Osteoblast (primary cell): ENCODE measurements around the gene SLC6A16. TPM values are rescaled to one million over a fixed set of nuclear protein-coding genes. Genes with fewer than 3 reads are reported as not detected.
A peak's percentile ranks its signal among the peaks of the same experiment; 100 is the strongest.

ENCODE experiments used
- DNase-seq: peaks from one replicate; pipeline ENCODE4 v3.0.0; 2011; ENCODE audit warnings: low spot score, mixed read lengths; ENCODE audit not compliant: insufficient read length; ENCODE audit errors: missing footprints
- H2AFZ ChIP-seq: 2 replicates; pipeline ENCODE4 v1.6.0; 2011; ENCODE audit warnings: mild to moderate bottlenecking, low read length
- H3K27ac ChIP-seq: 2 replicates; pipeline ENCODE4 v1.5.1; 2011; ENCODE audit warnings: mild to moderate bottlenecking, low read depth, low read length, moderate library complexity
- H3K27me3 ChIP-seq: 2 replicates; pipeline ENCODE4 v1.6.0; 2012; ENCODE audit warnings: mild to moderate bottlenecking, control low read depth, inconsistent platforms, low read length, moderate library complexity; ENCODE audit not compliant: insufficient read depth
- H3K36me3 ChIP-seq: 2 replicates; pipeline ENCODE4 v1.5.1; 2011; ENCODE audit warnings: mild to moderate bottlenecking, low read length, control low read depth, moderate library complexity; ENCODE audit not compliant: insufficient read depth
- H3K4me1 ChIP-seq: 2 replicates; pipeline ENCODE4 v1.5.1; 2011; ENCODE audit warnings: mild to moderate bottlenecking, low read length, control low read depth, moderate library complexity; ENCODE audit not compliant: insufficient read depth
- H3K4me2 ChIP-seq: 2 replicates; pipeline ENCODE4 v1.6.0; 2011; ENCODE audit warnings: mild to moderate bottlenecking, low read length; ENCODE audit not compliant: insufficient read depth
- H3K4me3 ChIP-seq: fragments of 200-600 bp; sonication (generic); 3 replicates; pipeline ENCODE4 v1.5.1; 2012; ENCODE audit warnings: mild to moderate bottlenecking, low read length, inconsistent platforms; ENCODE audit not compliant: insufficient read depth
- H3K79me2 ChIP-seq: 2 replicates; pipeline ENCODE4 v1.6.0; 2012; ENCODE audit warnings: mild to moderate bottlenecking, low read length, control low read depth, inconsistent platforms; ENCODE audit not compliant: insufficient read depth
- H3K9me3 ChIP-seq: 2 replicates; pipeline ENCODE4 v1.5.1; 2011; ENCODE audit warnings: low read depth, low read length, control low read depth
- H4K20me1 ChIP-seq: 2 replicates; pipeline ENCODE4 v1.6.0; 2012; ENCODE audit warnings: mild to moderate bottlenecking, low read length, control low read depth; ENCODE audit not compliant: insufficient read depth
- CTCF ChIP-seq: IDR thresholded peaks from 2 replicates; pipeline ENCODE4 v1.5.1; 2011; ENCODE audit warnings: mild to moderate bottlenecking, low read depth, low read length, moderate library complexity; ENCODE audit errors: extremely low read depth
- total RNA-seq: library from RNA; depleted of rRNA; stranded (reverse); fragments of >200 nt; gene quantifications from 2 replicates; pipeline ENCODE4 v1.2.3, GENCODE V29; 2012

SLC6A16 gene
- total RNA-seq, 1 donor: 0.72 TPM

- Histone ChIP-seq H2AFZ (no peak overlapping the region), H3K79me2 (no peaks in the 10 kb centered on the region), H3K36me3 (no peaks in the 10 kb centered on the region), H3K4me3 (no peak overlapping the region), H4K20me1 (no peaks in the 10 kb centered on the region), H3K4me2 (no peak overlapping the region), H3K9me3 (peaks cover 6% of the 10 kb centered on the region), H3K27me3 (no peaks in the 10 kb centered on the region), H3K27ac (no peak overlapping the region), H3K4me1 (no peaks in the 10 kb centered on the region)
- no peak for DNase-seq
- no peak for TF ChIP-seq CTCF
Observed at GRCh38 chr19:49255674-49256073, 69.3 kb downstream of the SLC6A16 start.

GRCh38 chr19:49249933-49250332 lies 75.1 kb downstream of the SLC6A16 start:
- no peaks in the 10 kb centered on the region for H3K27me3 ChIP-seq
- H3K36me3 ChIP-seq: no peaks in the 10 kb centered on the region
- no peak overlapping the region for H3K4me3 ChIP-seq
- H3K9me3 ChIP-seq: no peaks in the 10 kb centered on the region
- no peaks in the 10 kb centered on the region for H3K4me1 ChIP-seq
- no peak overlapping the region for H3K4me2 ChIP-seq
- no peaks in the 10 kb centered on the region for H3K79me2 ChIP-seq
- no peak for DNase-seq
- no peaks in the 10 kb centered on the region for H4K20me1 ChIP-seq
- H3K27ac ChIP-seq: no peak overlapping the region
- no peak for TF ChIP-seq CTCF
- H2AFZ ChIP-seq: no peak overlapping the region

DNA sequence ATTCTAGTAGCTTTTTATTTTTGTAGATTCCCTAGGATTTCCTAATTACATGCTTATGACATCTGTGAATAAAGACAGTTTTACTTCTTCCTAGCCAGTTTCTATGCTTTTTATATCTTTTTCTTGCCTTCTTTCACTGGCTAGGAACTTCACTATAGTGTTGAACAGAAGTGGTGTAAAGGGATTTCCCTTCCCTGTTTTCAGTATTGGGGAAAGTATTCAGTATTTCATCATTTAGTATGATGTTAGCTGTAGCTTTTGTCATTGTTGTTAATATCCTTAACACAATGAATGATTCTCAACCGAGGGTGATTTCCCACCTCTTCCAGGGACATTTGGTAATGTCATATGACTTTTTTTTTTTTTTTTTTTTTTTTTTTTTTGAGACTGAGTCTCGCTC lies 77.3 kb downstream of the SLC6A16 start:
- H3K36me3 ChIP-seq: no peaks in the 10 kb centered on the region
- TF ChIP-seq CTCF: no peak
- no peaks in the 10 kb centered on the region for H3K79me2 ChIP-seq
- no peak overlapping the region for H3K4me2 ChIP-seq
- no peaks in the 10 kb centered on the region for H3K4me1 ChIP-seq
- no peak overlapping the region for H2AFZ ChIP-seq
- H3K9me3 ChIP-seq: no peaks in the 10 kb centered on the region
- H3K27me3 ChIP-seq: no peaks in the 10 kb centered on the region
- peak; percentile 3 for DNase-seq
- no peak overlapping the region for H3K4me3 ChIP-seq
- H4K20me1 ChIP-seq: no peaks in the 10 kb centered on the region
- H3K27ac ChIP-seq: no peak overlapping the region

DNA sequence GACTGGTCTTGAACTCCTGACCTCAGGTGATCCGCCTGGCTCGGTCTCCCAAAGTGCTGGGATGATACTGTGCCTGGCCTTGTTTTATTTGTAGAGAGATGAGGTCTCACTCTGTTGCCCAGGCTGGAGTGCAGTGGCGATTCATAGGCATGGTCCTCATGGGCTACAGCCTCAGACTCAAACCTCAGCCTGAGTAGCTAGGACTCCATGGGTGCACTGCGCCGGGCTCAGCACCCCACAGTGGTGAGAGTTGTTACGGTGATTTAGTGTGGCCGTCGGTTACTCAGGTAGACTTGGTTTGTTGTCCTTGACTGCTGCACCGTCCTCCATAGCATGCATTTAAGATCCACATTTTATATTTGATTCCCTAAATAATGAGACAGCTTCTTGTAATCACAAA lies 80.7 kb downstream of the SLC6A16 start:
- no peak for TF ChIP-seq CTCF
- Histone ChIP-seq H3K9me3 (no peaks in the 10 kb centered on the region), H3K79me2 (no peaks in the 10 kb centered on the region)

More for the DNA sequence above, 80.7 kb downstream of the SLC6A16 start:
- Histone ChIP-seq H3K27ac (no peak overlapping the region), H3K27me3 (no peaks in the 10 kb centered on the region), H3K4me2 (no peak overlapping the region), H2AFZ (no peak overlapping the region), H3K4me3 (no peak overlapping the region), H3K36me3 (no peaks in the 10 kb centered on the region), H3K4me1 (no peaks in the 10 kb centered on the region), H4K20me1 (no peaks in the 10 kb centered on the region)
- DNase-seq: peak; percentile 55
